Immature natural killer cell (primary cell): ENCODE data around the gene ICA1. TPM values are rescaled to one million over a fixed set of nuclear protein-coding genes. Genes with fewer than 3 reads are reported as not detected.
"Not testable (repeated sequence)": the region's sequence is repeated elsewhere in the genome, so short reads cannot be mapped to it uniquely, and the experiment has no call there.

Experiments used
- DNase-seq, 3 donors: peaks; one replicate each; pipeline ENCODE4 v3.0.0; 2022; ENCODE audit warnings: mixed read lengths in 1 of 3
- H3K27ac Mint-ChIP-seq, 6 donors: one replicate each; pipeline ENCODE4 v1.8.0; 2020; ENCODE audit warnings: mixed read lengths in 6 of 6, mild to moderate bottlenecking in 5 of 6, inconsistent platforms in 4 of 6, moderate library complexity in 3 of 6
- H3K27me3 Mint-ChIP-seq, 3 donors: one replicate each; pipeline ENCODE4 v1.8.0; 2020 to 2021; ENCODE audit warnings: low read depth in 3 of 3, mild to moderate bottlenecking in 3 of 3, mixed read lengths in 3 of 3, moderate library complexity in 3 of 3, inconsistent platforms in 1 of 3
- H3K36me3 Mint-ChIP-seq, 3 donors: one replicate each; pipeline ENCODE4 v1.8.0; 2020; ENCODE audit warnings: mixed read lengths in 3 of 3, inconsistent platforms in 2 of 3, mild to moderate bottlenecking in 2 of 3
- H3K4me1 Mint-ChIP-seq, 2 donors: one replicate each; pipeline ENCODE4 v1.8.0; 2020; ENCODE audit warnings: inconsistent platforms in 2 of 2, mild to moderate bottlenecking in 2 of 2, mixed read lengths in 2 of 2, moderate library complexity in 1 of 2
- H3K4me3 Mint-ChIP-seq, 5 donors: one replicate each; pipeline ENCODE4 v1.8.0; 2020; ENCODE audit warnings: mild to moderate bottlenecking in 5 of 5, mixed read lengths in 5 of 5, inconsistent platforms in 3 of 5, moderate library complexity in 3 of 5
- H3K9me3 Mint-ChIP-seq, 6 donors: one replicate each; pipeline ENCODE4 v1.8.0; 2020; ENCODE audit warnings: mild to moderate bottlenecking in 6 of 6, mixed read lengths in 6 of 6, inconsistent platforms in 4 of 6, moderate library complexity in 3 of 6
- polyA plus RNA-seq, 3 donors: library from polyadenylated mRNA; unstranded; fragments of 300-500 nt; fragmentation: Illumina TruSeq; gene quantifications; one replicate each; pipeline ENCODE4 v1.2.3, GENCODE V29; 2021

Gene ICA1
- polyA plus RNA-seq, 3 donors from 2014 or later, result 3.8 to 6.9 (median 5.0) TPM

GRCh38 chr7:8112685-8113084, 149.3 kb downstream of the ICA1 start:
- Mint-ChIP-seq H3K4me3 (no peak overlapping the region), H3K9me3 (no peaks in the 10 kb centered on the region), H3K4me1 (peaks cover 45 to 46% of the 10 kb centered on the region in 2 donors), H3K27ac (no peak overlapping the region), H3K27me3 (no peaks in the 10 kb centered on the region), H3K36me3 (peaks cover 0 to 4% (median 1%) of the 10 kb centered on the region in 3 donors)
- no peak for DNase-seq

- DNase-seq, result no peak
- no peak overlapping the region for H3K4me3 Mint-ChIP-seq
- H3K27ac Mint-ChIP-seq, result peak overlapping the region in 2 of 6 donors; percentile 35 to 59
- no peaks in the 10 kb centered on the region for H3K27me3 Mint-ChIP-seq
- peaks cover 0 to 4% (median 0%) of the 10 kb centered on the region in 3 donors for H3K36me3 Mint-ChIP-seq
- no peaks in the 10 kb centered on the region for H3K9me3 Mint-ChIP-seq
- H3K4me1 Mint-ChIP-seq, result peaks cover 40 to 42% of the 10 kb centered on the region in 2 donors
Measured at GRCh38 chr7:8111282-8111960, 150.5 kb downstream of the ICA1 start.

- Mint-ChIP-seq H3K27ac (peak overlapping the region in 1 of 6 donors; percentile 45), H3K36me3 (peaks cover 0 to 4% (median 0%) of the 10 kb centered on the region in 3 donors), H3K4me3 (no peak overlapping the region), H3K9me3 (no peaks in the 10 kb centered on the region), H3K4me1 (peaks cover 40 to 43% of the 10 kb centered on the region in 2 donors), H3K27me3 (peaks cover 0 to 2% (median 0%) of the 10 kb centered on the region in 3 donors)
- DNase-seq, result no peak
Measured at GRCh38 chr7:8109196-8110022, 152.6 kb downstream of the ICA1 start.

GRCh38 chr7:8105449-8106095, 156.4 kb downstream of the ICA1 start:
- H3K9me3 Mint-ChIP-seq, result peaks cover 0 to 11% (median 5%) of the 10 kb centered on the region in 6 donors
- H3K4me3 Mint-ChIP-seq, result peak overlapping the region; percentile 41 to 75 (median 51)
- peaks cover 0 to 2% (median 0%) of the 10 kb centered on the region in 3 donors for H3K27me3 Mint-ChIP-seq
- peak overlapping the region; percentile 26 to 87 (median 78) for H3K27ac Mint-ChIP-seq
- DNase-seq, result peak in 1 of 3 donors; percentile 11
- peaks cover 0 to 13% (median 0%) of the 10 kb centered on the region in 3 donors for H3K36me3 Mint-ChIP-seq
- peaks cover 34 to 35% of the 10 kb centered on the region in 2 donors for H3K4me1 Mint-ChIP-seq

- H3K9me3 Mint-ChIP-seq, result peaks cover 0 to 14% (median 6%) of the 10 kb centered on the region in 6 donors
- peaks cover 34 to 40% of the 10 kb centered on the region in 2 donors for H3K4me1 Mint-ChIP-seq
- no peak overlapping the region for H3K27ac Mint-ChIP-seq
Measured at GRCh38 chr7:8103282-8103681, 158.7 kb downstream of the ICA1 start.

GRCh38 chr7:8101292-8101691, 160.7 kb downstream of the ICA1 start:
- Mint-ChIP-seq H3K36me3 (peaks cover 0 to 24% (median 12%) of the 10 kb centered on the region in 3 donors), H3K9me3 (peaks cover 0 to 14% (median 6%) of the 10 kb centered on the region in 6 donors), H3K4me1 (peaks cover 26 to 32% of the 10 kb centered on the region in 2 donors)
- not testable (repeated sequence) for DNase-seq, H3K27ac Mint-ChIP-seq, H3K4me3 Mint-ChIP-seq, H3K27me3 Mint-ChIP-seq

More at GRCh38 chr7:8103282-8103681, 158.7 kb downstream of the ICA1 start:
- DNase-seq, result no peak
- H3K27me3 Mint-ChIP-seq, result peaks cover 0 to 4% (median 0%) of the 10 kb centered on the region in 3 donors
- H3K4me3 Mint-ChIP-seq, result no peak overlapping the region
- peaks cover 0 to 23% (median 5%) of the 10 kb centered on the region in 3 donors for H3K36me3 Mint-ChIP-seq

GRCh38 chr7:8094164-8095140, 167.5 kb downstream of the ICA1 start:
- no peak overlapping the region for H3K27ac Mint-ChIP-seq
- H3K4me3 Mint-ChIP-seq, result no peak overlapping the region
- H3K9me3 Mint-ChIP-seq, result peaks cover 0 to 3% (median 0%) of the 10 kb centered on the region in 6 donors
- H3K4me1 Mint-ChIP-seq, result peaks cover 0 to 16% of the 10 kb centered on the region in 2 donors
- no peak for DNase-seq
- peaks cover 0 to 8% (median 5%) of the 10 kb centered on the region in 3 donors for H3K27me3 Mint-ChIP-seq
- H3K36me3 Mint-ChIP-seq, result peaks cover 22 to 63% (median 37%) of the 10 kb centered on the region in 3 donors

GRCh38 chr7:8092140-8092539, 169.8 kb downstream of the ICA1 start:
- Mint-ChIP-seq H3K27me3 (peaks cover 1 to 5% (median 1%) of the 10 kb centered on the region in 3 donors), H3K36me3 (peaks cover 22 to 64% (median 33%) of the 10 kb centered on the region in 3 donors), H3K4me1 (peaks cover 2 to 31% of the 10 kb centered on the region in 2 donors), H3K27ac (peak overlapping the region in 4 of 6 donors; percentile 12 to 35 (median 26)), H3K9me3 (no peaks in the 10 kb centered on the region), H3K4me3 (no peak overlapping the region)
- no peak for DNase-seq

- H3K4me1 Mint-ChIP-seq, result peaks cover 11 to 59% of the 10 kb centered on the region in 2 donors
Measured at GRCh38 chr7:8089036-8089780, 172.8 kb downstream of the ICA1 start.

GRCh38 chr7:8086239-8086638, 175.7 kb downstream of the ICA1 start:
- no peak overlapping the region for H3K4me3 Mint-ChIP-seq
- peaks cover 16 to 40% (median 30%) of the 10 kb centered on the region in 3 donors for H3K36me3 Mint-ChIP-seq
- peaks cover 0 to 1% (median 0%) of the 10 kb centered on the region in 3 donors for H3K27me3 Mint-ChIP-seq
- no peak for DNase-seq
- no peaks in the 10 kb centered on the region for H3K9me3 Mint-ChIP-seq
- H3K27ac Mint-ChIP-seq, result peak overlapping the region in 4 of 6 donors; percentile 10 to 47 (median 29)
- peaks cover 14 to 70% of the 10 kb centered on the region in 2 donors for H3K4me1 Mint-ChIP-seq

More at GRCh38 chr7:8089036-8089780, 172.8 kb downstream of the ICA1 start:
- no peaks in the 10 kb centered on the region for H3K9me3 Mint-ChIP-seq
- no peak overlapping the region for H3K4me3 Mint-ChIP-seq
- no peak for DNase-seq
- H3K27ac Mint-ChIP-seq, result peak overlapping the region in 3 of 6 donors; percentile 12 to 30 (median 27)
- H3K27me3 Mint-ChIP-seq, result peaks cover 1 to 5% (median 1%) of the 10 kb centered on the region in 3 donors
- H3K36me3 Mint-ChIP-seq, result peaks cover 28 to 61% (median 41%) of the 10 kb centered on the region in 3 donors

- Mint-ChIP-seq H3K9me3 (no peaks in the 10 kb centered on the region), H3K36me3 (peaks cover 16 to 35% (median 30%) of the 10 kb centered on the region in 3 donors), H3K27ac (peak overlapping the region in 1 of 6 donors; percentile 42), H3K27me3 (peaks cover 0 to 4% (median 1%) of the 10 kb centered on the region in 3 donors), H3K4me1 (peaks cover 14 to 69% of the 10 kb centered on the region in 2 donors), H3K4me3 (no peak overlapping the region)
- DNase-seq, result no peak
Measured at GRCh38 chr7:8085420-8085819, 176.5 kb downstream of the ICA1 start.

- H3K36me3 Mint-ChIP-seq, result peaks cover 16 to 30% (median 29%) of the 10 kb centered on the region in 3 donors
- peaks cover 0 to 4% (median 1%) of the 10 kb centered on the region in 3 donors for H3K27me3 Mint-ChIP-seq
- no peak overlapping the region for H3K4me3 Mint-ChIP-seq
- peaks cover 14 to 68% of the 10 kb centered on the region in 2 donors for H3K4me1 Mint-ChIP-seq
- DNase-seq, result no peak
- no peaks in the 10 kb centered on the region for H3K9me3 Mint-ChIP-seq
- H3K27ac Mint-ChIP-seq, result peak overlapping the region in 1 of 6 donors; percentile 4
Measured at GRCh38 chr7:8084836-8085235, 177.1 kb downstream of the ICA1 start.
